ENCODE measurements around the gene FCHSD2. TPM values are rescaled to one million over a fixed set of nuclear protein-coding genes. Genes with fewer than 3 reads are reported as not detected.

FCHSD2 gene
- total and polyA plus RNA-seq, 2 donors (not counting 3 experiments of a cell fraction or from before 2014, with no cell fraction given), result 20.8 to 56.9 TPM

DNA sequence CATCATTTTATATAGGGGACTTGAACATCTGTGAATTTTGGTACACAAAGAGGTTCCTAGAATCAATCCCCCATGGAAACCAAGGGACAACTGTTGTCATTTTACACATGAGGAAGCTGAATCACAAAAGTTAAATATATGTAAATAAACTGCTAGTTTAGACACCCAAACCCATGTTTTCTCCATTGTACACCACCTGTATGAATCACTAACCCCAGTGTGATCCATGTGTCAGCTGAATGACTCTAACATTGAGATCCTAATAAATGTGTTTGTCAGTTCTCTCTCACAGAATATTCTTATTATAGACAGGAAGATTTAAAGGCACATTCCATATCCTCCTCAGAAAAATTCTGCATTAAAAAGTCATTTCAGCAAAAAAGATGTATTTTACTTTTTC, 244.6 kb downstream of the FCHSD2 start:
- H3K27ac ChIP-seq (ENCODE audit: insufficient read depth, low read depth, low read length), result no peak overlapping the region
- no peaks in the 10 kb centered on the region for H3K36me3 ChIP-seq (ENCODE audit: control insufficient read depth in 2 of 2, extremely low read depth in 1 of 2, insufficient read depth in 2 of 2, low read length in 2 of 2)
- dilution Hi-C loops (cut with MboI; ENCODE audit: extremely low pct_ligation_motif_present, low sequenced_read_pairs) (no loop called here), intact Hi-C loops (cut with micrococcal nuclease) (no loop called here)
- no peak overlapping the region for H2AFZ ChIP-seq (ENCODE audit: low read depth, low read length)
- H3K4me3 ChIP-seq (replicated peaks in 1 of 3; ENCODE audit: insufficient read depth in 1 of 3, low read depth in 1 of 3, low read length in 3 of 3), result no peak overlapping the region
- H3K4me1 ChIP-seq (ENCODE audit: control insufficient read depth, extremely low read depth, insufficient read depth, low read length), result no peaks in the 10 kb centered on the region
- no peaks in the 10 kb centered on the region for H3K79me2 ChIP-seq (ENCODE audit: control insufficient read depth, insufficient read depth, low read length)
- no peak overlapping the region for H3K9ac ChIP-seq (replicated peaks; ENCODE audit: extremely low read depth, insufficient read depth, low read length)
- ChIA-PET CTCF (interaction anchor here (1.2 kb wide), 1 partner anchor 22 kb away, joined by 4 read pairs; no protein-coding TSS in a partner anchor), POLR2A (no interaction called here)
- no peak for FAIRE-seq
- H3K9me3 ChIP-seq (replicated peaks; ENCODE audit: control insufficient read depth, insufficient read depth, low read length), result no peaks in the 10 kb centered on the region
- no peak overlapping the region for H3K4me2 ChIP-seq (ENCODE audit: insufficient read depth, low read length)
- no peaks in the 10 kb centered on the region for H4K20me1 ChIP-seq (replicated peaks; ENCODE audit: control insufficient read depth, extremely low read depth, insufficient read depth, low read length)
- BruUV-seq (replicated peaks), result no TSS peak
- no peaks in the 10 kb centered on the region for H3K27me3 ChIP-seq (ENCODE audit: control insufficient read depth in 2 of 2, insufficient read depth in 2 of 2, low read length in 2 of 2)
- TF ChIP-seq, protein P1, sequence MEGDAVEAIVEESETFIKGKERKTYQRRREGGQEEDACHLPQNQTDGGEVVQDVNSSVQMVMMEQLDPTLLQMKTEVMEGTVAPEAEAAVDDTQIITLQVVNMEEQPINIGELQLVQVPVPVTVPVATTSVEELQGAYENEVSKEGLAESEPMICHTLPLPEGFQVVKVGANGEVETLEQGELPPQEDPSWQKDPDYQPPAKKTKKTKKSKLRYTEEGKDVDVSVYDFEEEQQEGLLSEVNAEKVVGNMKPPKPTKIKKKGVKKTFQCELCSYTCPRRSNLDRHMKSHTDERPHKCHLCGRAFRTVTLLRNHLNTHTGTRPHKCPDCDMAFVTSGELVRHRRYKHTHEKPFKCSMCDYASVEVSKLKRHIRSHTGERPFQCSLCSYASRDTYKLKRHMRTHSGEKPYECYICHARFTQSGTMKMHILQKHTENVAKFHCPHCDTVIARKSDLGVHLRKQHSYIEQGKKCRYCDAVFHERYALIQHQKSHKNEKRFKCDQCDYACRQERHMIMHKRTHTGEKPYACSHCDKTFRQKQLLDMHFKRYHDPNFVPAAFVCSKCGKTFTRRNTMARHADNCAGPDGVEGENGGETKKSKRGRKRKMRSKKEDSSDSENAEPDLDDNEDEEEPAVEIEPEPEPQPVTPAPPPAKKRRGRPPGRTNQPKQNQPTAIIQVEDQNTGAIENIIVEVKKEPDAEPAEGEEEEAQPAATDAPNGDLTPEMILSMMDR (IDR thresholded peaks at IDR 0.05; ENCODE audit: extremely low read depth in 1 of 2, insufficient read depth in 1 of 2, low read depth in 1 of 2, low read length in 2 of 2), result no peak
- TF ChIP-seq JUN (IDR thresholded peaks at IDR 0.05; ENCODE audit: borderline replicate concordance, insufficient read depth, insufficient read length, low read depth) (no peak), GATA2 (IDR thresholded peaks at IDR 0.05; ENCODE audit: insufficient read depth, insufficient read length, low read depth, low read length) (no peak), POLR2AphosphoS5 (IDR thresholded peaks at IDR 0.05; ENCODE audit: insufficient read depth, low read depth, low read length) (no peak), FOS (IDR thresholded peaks at IDR 0.05; ENCODE audit: borderline replicate concordance, insufficient read depth, low read length) (no peak), EZH2 (IDR thresholded peaks at IDR 0.05; ENCODE audit: borderline replicate concordance, low read depth, low read length, severe bottlenecking) (no peak), MYC (IDR thresholded peaks at IDR 0.05; ENCODE audit: low read depth, low read length) (no peak), POLR2A (IDR thresholded peaks at IDR 0.05; ENCODE audit: low read depth, low read length) (no peak)
- TF ChIP-seq, protein P2, sequence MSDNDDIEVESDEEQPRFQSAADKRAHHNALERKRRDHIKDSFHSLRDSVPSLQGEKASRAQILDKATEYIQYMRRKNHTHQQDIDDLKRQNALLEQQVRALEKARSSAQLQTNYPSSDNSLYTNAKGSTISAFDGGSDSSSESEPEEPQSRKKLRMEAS (IDR thresholded peaks at IDR 0.05; ENCODE audit: insufficient read depth, insufficient read length), result no peak
- no peak for DNase-seq (ENCODE audit: low read depth, low spot score)
- H3K9me1 ChIP-seq (replicated peaks; ENCODE audit: control insufficient read depth, extremely low read depth, insufficient read depth, low read length), result peaks cover 3% of the 10 kb centered on the region

Data from endothelial cell of umbilical vein (primary cell).